Activated naive CD4-positive, alpha-beta T cell treated with anti-CD3 and anti-CD28 coated beads, Interleukin-2, amount 50 U/mL, for 16 hours (primary cell): ENCODE measurements around the gene RPS29.

Source experiments
- DNase-seq: peaks from one replicate; pipeline ENCODE4 v3.0.0-alpha.2; 2020

RPS29 gene

GRCh38 chr14:49549881-49550280 lies 36.3 kb downstream of the RPS29 start:
- DNase-seq = no peak

DNA sequence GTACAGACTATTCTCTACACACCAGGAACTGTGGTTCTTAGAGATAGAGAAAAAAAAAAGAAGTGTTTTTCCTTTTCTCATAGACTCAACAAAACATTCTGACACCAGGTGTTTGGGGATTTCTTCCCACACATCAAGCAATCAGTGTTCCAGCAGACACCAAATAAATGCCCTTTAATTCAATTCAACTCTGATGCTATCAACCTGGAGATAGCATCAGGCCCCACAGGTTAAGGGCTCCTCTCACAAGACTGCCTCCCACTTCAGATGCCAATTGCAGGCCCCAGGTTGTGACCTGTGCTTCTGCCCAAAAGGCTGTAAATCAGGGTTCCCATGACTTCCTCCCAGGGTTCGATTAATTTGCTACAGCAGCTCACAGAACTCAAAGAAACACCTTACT lies 36.7 kb downstream of the RPS29 start:
- DNase-seq = no peak

DNA sequence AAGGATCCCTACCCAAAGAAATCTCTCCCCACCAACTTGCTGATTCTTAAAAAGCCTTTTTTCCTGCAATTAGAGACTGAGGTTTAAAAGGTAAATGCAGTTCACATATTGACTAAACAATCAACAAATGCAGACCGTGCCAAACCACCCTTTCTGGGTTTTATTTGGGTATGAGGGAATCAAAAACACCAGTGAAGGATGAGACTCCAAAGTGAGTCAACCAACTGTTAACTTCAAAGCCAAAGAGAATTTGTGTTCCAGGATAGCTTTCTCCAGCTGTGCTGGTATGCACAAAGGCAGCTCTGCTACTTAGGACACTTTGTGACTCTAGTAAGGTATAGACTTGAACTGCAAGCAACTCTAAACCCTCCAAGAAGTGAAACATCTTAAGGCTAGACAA lies 39.4 kb downstream of the RPS29 start:
- DNase-seq = no peak

DNA sequence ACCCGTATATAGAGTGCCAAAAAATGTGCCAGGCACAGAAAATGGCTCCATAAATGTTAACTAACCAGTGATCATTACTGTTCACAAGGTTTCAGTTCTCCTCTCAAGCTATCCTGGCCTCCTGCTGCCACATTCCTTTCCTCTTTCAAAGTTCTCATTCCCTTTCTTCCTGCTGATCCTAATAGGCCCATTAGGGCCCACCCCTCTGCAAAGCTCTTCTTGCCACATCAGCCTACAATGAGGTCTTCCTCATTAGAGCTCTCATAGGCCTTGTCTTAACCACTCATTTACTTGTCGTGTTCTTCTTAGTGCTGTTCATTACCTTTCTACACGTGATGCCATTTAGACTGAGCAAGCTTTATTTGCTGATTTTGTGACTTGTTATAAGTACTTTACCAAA lies 40.5 kb downstream of the RPS29 start:
- DNase-seq = no peak

GRCh38 chr14:49545071-49545470 lies 41.1 kb downstream of the RPS29 start:
- DNase-seq = no peak

DNA sequence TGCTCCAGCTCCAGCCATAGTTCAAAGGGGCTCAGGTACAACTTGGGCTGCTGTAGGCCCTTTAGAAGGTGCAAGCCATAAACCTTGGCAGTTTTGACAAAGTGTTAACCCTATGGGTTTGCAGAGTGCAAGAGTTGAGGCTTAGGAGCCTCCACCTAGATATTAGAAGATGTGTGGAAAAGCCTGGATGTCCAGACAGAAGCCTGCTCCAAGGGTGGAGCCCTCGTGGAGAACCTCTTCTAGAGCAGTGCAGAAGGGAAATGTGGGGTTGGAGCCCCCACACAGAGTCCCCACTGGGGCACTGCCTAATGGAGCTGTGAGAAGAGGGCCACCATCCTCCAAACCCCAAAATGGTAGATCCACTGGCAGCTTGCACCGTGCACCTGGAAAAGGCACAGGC lies 45.1 kb downstream of the RPS29 start:
- DNase-seq = no peak

- no peak for DNase-seq
These were observed 47.3 kb downstream of the RPS29 start for GRCh38 chr14:49538852-49539251.
